ENCODE measurements around the gene NTNG2. TPM values are rescaled to one million over a fixed set of nuclear protein-coding genes. Genes with fewer than 3 reads are reported as not detected.

NTNG2 gene
- total RNA-seq, 2 donors from 2014 or later: 1.3 TPM

DNA sequence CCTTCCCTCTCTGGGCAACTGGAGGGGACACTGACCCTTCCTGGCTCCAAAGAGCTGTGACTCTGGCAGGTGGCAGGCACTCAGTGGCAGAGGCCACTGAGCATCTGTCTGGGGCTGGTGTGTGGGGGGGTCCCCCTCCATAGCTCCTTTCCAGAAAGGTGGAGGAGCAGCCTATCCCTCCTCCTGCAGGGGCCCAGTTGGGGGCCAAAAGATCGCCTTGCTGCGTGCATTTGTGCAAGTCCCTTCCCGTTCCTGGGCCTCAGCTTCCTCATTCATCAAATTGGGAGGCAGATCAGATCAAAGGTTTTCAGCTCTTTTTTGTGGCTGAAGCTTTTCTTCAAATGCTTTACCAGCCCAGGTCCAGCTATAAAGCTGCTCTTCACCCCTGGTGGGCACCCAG lies 77.7 kb downstream of the NTNG2 start:
- Histone ChIP-seq H3K9ac (ENCODE audit: extremely low read depth, low read length, poor library complexity, severe bottlenecking) (no peak overlapping the region), H3K4me1 (ENCODE audit: control insufficient read depth, insufficient read depth, low read length) (no peaks in the 10 kb centered on the region), H3K27ac (ENCODE audit: low read depth, low read length) (no peak overlapping the region), H3K4me3 (ENCODE audit: low read length) (no peak overlapping the region), H3K36me3 (ENCODE audit: control insufficient read depth, insufficient read depth, low read length) (no peaks in the 10 kb centered on the region), H3K9me3 (ENCODE audit: control insufficient read depth, low read length) (no peaks in the 10 kb centered on the region), H3K27me3 (ENCODE audit: control insufficient read depth, insufficient read depth, low read length, poor library complexity, severe bottlenecking) (peaks cover 53% of the 10 kb centered on the region)
- peaks cover 47% of the 10 kb centered on the region for H3K27me3 Mint-ChIP-seq (ENCODE audit: insufficient read depth)
- no peak overlapping the region for H3K4me3 Mint-ChIP-seq
- 64 to 73% methylated on average over 3 of the region's 3 CpGs for WGBS, 2 experiments (ENCODE audit: insufficient coverage in 1 of 2, insufficient read length in 1 of 2)
- H3K4me1 Mint-ChIP-seq: no peaks in the 10 kb centered on the region
- H3K36me3 Mint-ChIP-seq (ENCODE audit: low read depth): no peaks in the 10 kb centered on the region
- DNase-seq: peak; percentile 34
- TF ChIP-seq, protein P1, sequence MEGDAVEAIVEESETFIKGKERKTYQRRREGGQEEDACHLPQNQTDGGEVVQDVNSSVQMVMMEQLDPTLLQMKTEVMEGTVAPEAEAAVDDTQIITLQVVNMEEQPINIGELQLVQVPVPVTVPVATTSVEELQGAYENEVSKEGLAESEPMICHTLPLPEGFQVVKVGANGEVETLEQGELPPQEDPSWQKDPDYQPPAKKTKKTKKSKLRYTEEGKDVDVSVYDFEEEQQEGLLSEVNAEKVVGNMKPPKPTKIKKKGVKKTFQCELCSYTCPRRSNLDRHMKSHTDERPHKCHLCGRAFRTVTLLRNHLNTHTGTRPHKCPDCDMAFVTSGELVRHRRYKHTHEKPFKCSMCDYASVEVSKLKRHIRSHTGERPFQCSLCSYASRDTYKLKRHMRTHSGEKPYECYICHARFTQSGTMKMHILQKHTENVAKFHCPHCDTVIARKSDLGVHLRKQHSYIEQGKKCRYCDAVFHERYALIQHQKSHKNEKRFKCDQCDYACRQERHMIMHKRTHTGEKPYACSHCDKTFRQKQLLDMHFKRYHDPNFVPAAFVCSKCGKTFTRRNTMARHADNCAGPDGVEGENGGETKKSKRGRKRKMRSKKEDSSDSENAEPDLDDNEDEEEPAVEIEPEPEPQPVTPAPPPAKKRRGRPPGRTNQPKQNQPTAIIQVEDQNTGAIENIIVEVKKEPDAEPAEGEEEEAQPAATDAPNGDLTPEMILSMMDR (conservative IDR thresholded peaks at IDR 0.05): no peak
- H3K9me3 Mint-ChIP-seq: no peaks in the 10 kb centered on the region
- no peak overlapping the region for H3K27ac Mint-ChIP-seq

GRCh38 chr9:132239999-132240840 lies 78.4 kb downstream of the NTNG2 start:
- Histone ChIP-seq H3K9me3 (ENCODE audit: control insufficient read depth, low read length) (no peaks in the 10 kb centered on the region), H3K27me3 (ENCODE audit: control insufficient read depth, insufficient read depth, low read length, poor library complexity, severe bottlenecking) (peaks cover 53% of the 10 kb centered on the region), H3K4me3 (ENCODE audit: low read length) (peak overlapping the region; percentile 60), H3K4me1 (ENCODE audit: control insufficient read depth, insufficient read depth, low read length) (no peaks in the 10 kb centered on the region), H3K27ac (ENCODE audit: low read depth, low read length) (no peak overlapping the region), H3K36me3 (ENCODE audit: control insufficient read depth, insufficient read depth, low read length) (no peaks in the 10 kb centered on the region), H3K9ac (ENCODE audit: extremely low read depth, low read length, poor library complexity, severe bottlenecking) (no peak overlapping the region)
- no peak overlapping the region for H3K27ac Mint-ChIP-seq
- 64 to 69% methylated on average over 6 to 21 of the region's 21 CpGs for WGBS, 2 experiments (ENCODE audit: insufficient coverage in 1 of 2, insufficient read length in 1 of 2)
- no peaks in the 10 kb centered on the region for H3K4me1 Mint-ChIP-seq
- peaks cover 49% of the 10 kb centered on the region for H3K27me3 Mint-ChIP-seq (ENCODE audit: insufficient read depth)
- H3K9me3 Mint-ChIP-seq: no peaks in the 10 kb centered on the region
- TF ChIP-seq, protein P1 (conservative IDR thresholded peaks at IDR 0.05): no peak
- DNase-seq: peak; percentile 51
- no peaks in the 10 kb centered on the region for H3K36me3 Mint-ChIP-seq (ENCODE audit: low read depth)
- peak overlapping the region; percentile 70 for H3K4me3 Mint-ChIP-seq

GRCh38 chr9:132240841-132241482 lies 79.1 kb downstream of the NTNG2 start:
- no peaks in the 10 kb centered on the region for H3K36me3 Mint-ChIP-seq (ENCODE audit: low read depth)
- TF ChIP-seq, protein P1 (conservative IDR thresholded peaks at IDR 0.05): no peak
- peak overlapping the region; percentile 70 for H3K4me3 Mint-ChIP-seq
- H3K4me1 ChIP-seq (ENCODE audit: control insufficient read depth, insufficient read depth, low read length): no peaks in the 10 kb centered on the region
- H3K36me3 ChIP-seq (ENCODE audit: control insufficient read depth, insufficient read depth, low read length): no peaks in the 10 kb centered on the region
- H3K27ac ChIP-seq (ENCODE audit: low read depth, low read length): no peak overlapping the region
- H3K27me3 Mint-ChIP-seq (ENCODE audit: insufficient read depth): peaks cover 49% of the 10 kb centered on the region
- no peak overlapping the region for H3K9ac ChIP-seq (ENCODE audit: extremely low read depth, low read length, poor library complexity, severe bottlenecking)
- WGBS, 2 experiments (ENCODE audit: insufficient coverage in 1 of 2, insufficient read length in 1 of 2): 2 to 6% methylated on average over 11 to 63 of the region's 63 CpGs
- no peaks in the 10 kb centered on the region for H3K9me3 Mint-ChIP-seq
- H3K4me3 ChIP-seq (ENCODE audit: low read length): peak overlapping the region; percentile 69
- peak; percentile 100 for DNase-seq
- no peaks in the 10 kb centered on the region for H3K4me1 Mint-ChIP-seq
- no peaks in the 10 kb centered on the region for H3K9me3 ChIP-seq (ENCODE audit: control insufficient read depth, low read length)
- H3K27ac Mint-ChIP-seq: peak overlapping the region; percentile 90
- peaks cover 53% of the 10 kb centered on the region for H3K27me3 ChIP-seq (ENCODE audit: control insufficient read depth, insufficient read depth, low read length, poor library complexity, severe bottlenecking)

Data from endodermal cell (in vitro differentiated cells).